GM06990 (cell line): ENCODE results near the gene SH3PXD2A.

Experiments used
- DNase-seq: peaks from one replicate; pipeline ENCODE4 v3.0.0-alpha.2; 2011; ENCODE audit not compliant: insufficient read length; ENCODE audit errors: extremely low read depth
- H3K27me3 ChIP-seq: replicated peaks from 2 replicates; pipeline ENCODE4 v1.6.0; 2011; ENCODE audit warnings: low read length; ENCODE audit not compliant: control insufficient read depth, insufficient read depth
- H3K36me3 ChIP-seq: 2 replicates; pipeline ENCODE4 v1.5.1; 2011; ENCODE audit warnings: low read length; ENCODE audit not compliant: control insufficient read depth, insufficient read depth
- H3K4me3 ChIP-seq: replicated peaks from 2 replicates; pipeline ENCODE4 v1.5.1; 2011; ENCODE audit warnings: low read depth, mild to moderate bottlenecking, control low read depth, low read length
- TF ChIP-seq, protein P1 (sequence below): IDR thresholded peaks from 2 replicates; pipeline ENCODE4 v1.5.1; 2011; ENCODE audit warnings: low read length, control low read depth, mild to moderate bottlenecking, inconsistent platforms; ENCODE audit not compliant: insufficient read depth, poor library complexity, severe bottlenecking

Gene SH3PXD2A

GRCh38 chr10:103614306-103615158 is 240.8 kb downstream of the SH3PXD2A start:
- H3K4me3 ChIP-seq, result no peak overlapping the region
- TF ChIP-seq, protein P1, sequence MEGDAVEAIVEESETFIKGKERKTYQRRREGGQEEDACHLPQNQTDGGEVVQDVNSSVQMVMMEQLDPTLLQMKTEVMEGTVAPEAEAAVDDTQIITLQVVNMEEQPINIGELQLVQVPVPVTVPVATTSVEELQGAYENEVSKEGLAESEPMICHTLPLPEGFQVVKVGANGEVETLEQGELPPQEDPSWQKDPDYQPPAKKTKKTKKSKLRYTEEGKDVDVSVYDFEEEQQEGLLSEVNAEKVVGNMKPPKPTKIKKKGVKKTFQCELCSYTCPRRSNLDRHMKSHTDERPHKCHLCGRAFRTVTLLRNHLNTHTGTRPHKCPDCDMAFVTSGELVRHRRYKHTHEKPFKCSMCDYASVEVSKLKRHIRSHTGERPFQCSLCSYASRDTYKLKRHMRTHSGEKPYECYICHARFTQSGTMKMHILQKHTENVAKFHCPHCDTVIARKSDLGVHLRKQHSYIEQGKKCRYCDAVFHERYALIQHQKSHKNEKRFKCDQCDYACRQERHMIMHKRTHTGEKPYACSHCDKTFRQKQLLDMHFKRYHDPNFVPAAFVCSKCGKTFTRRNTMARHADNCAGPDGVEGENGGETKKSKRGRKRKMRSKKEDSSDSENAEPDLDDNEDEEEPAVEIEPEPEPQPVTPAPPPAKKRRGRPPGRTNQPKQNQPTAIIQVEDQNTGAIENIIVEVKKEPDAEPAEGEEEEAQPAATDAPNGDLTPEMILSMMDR, result no peak
- H3K36me3 ChIP-seq, result peaks cover 48% of the 10 kb centered on the region
- no peak for DNase-seq
- H3K27me3 ChIP-seq, result no peaks in the 10 kb centered on the region

- peaks cover 45% of the 10 kb centered on the region for H3K36me3 ChIP-seq
- TF ChIP-seq, protein P1, result no peak
- no peak overlapping the region for H3K4me3 ChIP-seq
These were observed 241.8 kb downstream of the SH3PXD2A start for GRCh38 chr10:103613616-103614015.

DNA sequence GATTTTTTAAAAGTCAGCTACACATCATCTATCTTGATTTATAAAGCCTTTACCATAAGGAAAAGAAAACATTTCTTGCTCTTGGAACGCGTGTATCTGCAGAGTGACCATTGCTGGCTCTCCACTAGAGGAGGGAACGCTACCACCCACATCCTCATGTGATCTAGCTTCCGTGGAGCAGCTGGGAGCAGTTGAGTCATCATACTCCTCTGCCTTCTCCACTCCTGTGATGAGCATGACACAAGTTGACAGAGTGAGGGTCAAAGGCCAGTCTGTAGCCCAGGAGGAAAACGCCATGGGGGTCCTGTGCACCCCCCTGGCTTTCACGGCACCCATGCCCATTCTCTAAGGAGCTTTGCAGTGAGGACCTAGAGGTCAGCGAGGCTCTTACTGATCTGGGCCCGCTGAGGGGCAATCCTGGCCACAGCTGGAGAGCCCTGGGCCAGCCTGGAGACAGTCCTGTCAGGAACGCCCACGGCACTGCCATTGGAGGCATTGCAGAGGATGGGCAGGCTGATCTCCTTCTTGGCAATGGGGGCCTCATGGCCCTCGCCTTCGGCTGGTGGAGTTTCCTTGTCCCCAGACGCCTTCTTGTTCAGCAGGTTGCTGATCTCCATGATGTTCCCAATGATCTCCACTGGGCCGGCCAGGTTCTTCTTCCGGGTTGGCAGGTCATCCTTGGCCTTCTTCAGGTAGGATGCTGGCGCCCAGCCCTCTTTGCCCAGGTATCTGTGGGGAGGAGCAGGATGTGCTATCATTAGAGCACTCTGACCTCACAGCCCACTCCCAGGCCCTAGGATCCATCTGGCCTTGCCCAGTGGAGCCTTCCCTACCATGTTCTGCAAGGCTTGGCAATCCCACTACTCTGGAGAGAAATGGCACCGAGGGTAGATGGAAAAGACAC is 242.7 kb downstream of the SH3PXD2A start:
- no peak for DNase-seq
- TF ChIP-seq, protein P1, result no peak
- no peaks in the 10 kb centered on the region for H3K27me3 ChIP-seq
- no peak overlapping the region for H3K4me3 ChIP-seq
- H3K36me3 ChIP-seq, result peaks cover 38% of the 10 kb centered on the region

More at GRCh38 chr10:103613616-103614015, 241.8 kb downstream of the SH3PXD2A start:
- H3K27me3 ChIP-seq, result no peaks in the 10 kb centered on the region
- DNase-seq, result no peak

- Histone ChIP-seq H3K27me3 (no peaks in the 10 kb centered on the region), H3K4me3 (no peak overlapping the region), H3K36me3 (peaks cover 29% of the 10 kb centered on the region)
- TF ChIP-seq, protein P1, result no peak
- DNase-seq, result no peak
These were observed 244.4 kb downstream of the SH3PXD2A start for GRCh38 chr10:103610921-103611511.

DNA sequence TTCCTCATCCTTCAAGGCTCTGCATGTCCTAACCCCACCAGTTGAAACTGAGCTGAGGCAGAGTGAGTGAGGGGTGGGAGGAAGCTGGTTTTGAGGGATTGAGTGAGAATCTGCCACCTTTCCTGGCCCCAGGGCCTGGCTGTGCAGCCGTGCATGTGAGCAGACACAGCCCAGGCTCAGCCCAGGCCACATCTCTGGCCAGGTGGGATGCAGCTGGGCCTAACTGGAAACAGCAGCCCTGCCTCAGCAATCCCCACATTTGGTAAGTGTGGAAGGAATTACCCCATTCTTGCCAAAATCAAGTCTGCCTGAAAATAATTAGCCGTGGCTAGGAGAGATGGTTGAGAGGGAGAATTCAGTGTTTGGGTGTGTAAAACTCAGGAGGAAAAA is 245.3 kb downstream of the SH3PXD2A start:
- no peak for DNase-seq
- H3K27me3 ChIP-seq, result no peaks in the 10 kb centered on the region
- peaks cover 28% of the 10 kb centered on the region for H3K36me3 ChIP-seq
- no peak overlapping the region for H3K4me3 ChIP-seq
- TF ChIP-seq, protein P1, result no peak
